Upper lobe of left lung (tissue), 6 donors: Measurements from ENCODE around the gene PLEKHA1. TPM values are rescaled to one million over a fixed set of nuclear protein-coding genes. Genes with fewer than 3 reads are reported as not detected.

ENCODE experiments used
- ATAC-seq, 2 donors: fragments of 200-7000 bp; cut with Tn5 transposase; one replicate each; pipeline ENCODE4 v1.9.1; 2022; ENCODE audit warnings: mild to moderate bottlenecking in 2 of 2, moderate library complexity in 2 of 2; ENCODE audit not compliant: low FRiP score in 2 of 2
- DNase-seq, 2 donors: peaks; one replicate each; pipeline ENCODE4 v3.0.0-alpha.2; 2019 to 2020
- H3K27ac ChIP-seq, 4 donors: fragments of 200-600 bp; sonication (generic); one replicate each; pipeline ENCODE4 v1.5.1; 2016 to 2019
- H3K27me3 ChIP-seq, 4 donors: fragments of 200-600 bp; sonication (generic); one replicate each; pipeline ENCODE4 v1.5.1; 2017 to 2019
- H3K36me3 ChIP-seq, 4 donors: fragments of 200-600 bp; sonication (generic); one replicate each; pipeline ENCODE4 v1.5.1; 2016 to 2019
- H3K4me1 ChIP-seq, 4 donors: fragments of 200-600 bp; sonication (generic); one replicate each; pipeline ENCODE4 v1.5.1; 2018 to 2019
- H3K4me3 ChIP-seq, 4 donors: fragments of 200-600 bp; sonication (generic); one replicate each; pipeline ENCODE4 v1.5.1; 2017 to 2019; ENCODE audit warnings: mild to moderate bottlenecking in 2 of 4, moderate library complexity in 1 of 4
- H3K9me3 ChIP-seq, 4 donors: fragments of 200-600 bp; sonication (generic); one replicate each; pipeline ENCODE4 v1.5.1; 2018 to 2019
- CTCF ChIP-seq, 6 experiments: fragments of 450-650 bp in 4 of 6; fragments of 200-600 bp in 2 of 6; sonication (generic) in 2 of 6; IDR thresholded peaks; one replicate each; pipeline ENCODE4 v1.5.1; 2016 to 2019; ENCODE audit warnings: antibody characterized with exemption in 6 of 6
- EP300 ChIP-seq, 4 donors: sonication (generic); formaldehyde crosslinking; IDR thresholded peaks; one replicate each; pipeline ENCODE4 v1.5.1; 2017; ENCODE audit warnings: antibody characterized with exemption in 4 of 4, control low read depth in 2 of 4
- POLR2A ChIP-seq, 4 donors: fragments of 450-650 bp; IDR thresholded peaks; one replicate each; pipeline ENCODE4 v1.5.1; 2016 to 2017; ENCODE audit warnings: antibody characterized with exemption in 4 of 4, mild to moderate bottlenecking in 2 of 4
- POLR2AphosphoS5 ChIP-seq, 2 donors: sonication (generic); formaldehyde crosslinking; IDR thresholded peaks; one replicate each; pipeline ENCODE4 v1.5.1; 2017; ENCODE audit warnings: antibody characterized with exemption in 2 of 2
- WGBS, 2 donors: methylation state at CpG; one replicate each; pipeline ENCODE4 v1.1.5; 2017 to 2018; 5-methylcytosine and 5-hydroxymethylcytosine counted together
- total RNA-seq, 6 donors: library from RNA; depleted of rRNA in 4 of 6; stranded (reverse); fragments of >200 nt in 4 of 6; gene quantifications; one replicate each; pipeline versions ENCODE4 v1.1.0 to v1.2.1, GENCODE V29; 2016 to 2021
- donor health status: DM: no; HTN: no; CAD: no; lungs with moderate emphysema.
- donor health status: DM: no; HTN: yes; CAD: no; lungs with severe emphysema.

The PLEKHA1 gene
- total RNA-seq, 6 donors from 2014 or later = 29.5 to 78.4 (median 43.7) TPM

DNA sequence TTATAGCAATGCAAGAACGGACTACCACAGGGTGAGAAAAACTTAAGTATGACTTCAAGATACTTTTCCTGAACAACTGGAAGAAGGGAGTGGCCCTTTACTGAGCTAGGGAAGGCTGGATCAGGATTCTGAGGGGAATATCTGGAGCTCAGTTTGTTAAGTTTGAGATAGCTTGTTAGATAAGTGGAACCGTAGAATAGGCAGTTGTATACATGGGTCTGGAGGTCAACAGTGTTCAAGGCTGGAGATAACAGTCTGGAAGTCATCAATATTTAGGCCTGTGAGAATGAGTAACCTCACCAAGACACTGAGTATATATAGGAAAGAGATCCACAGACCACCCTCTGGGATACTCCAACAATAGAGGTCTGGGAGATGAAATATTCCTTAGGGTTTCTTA lies 7.2 kb downstream of the PLEKHA1 start:
- H3K4me1 ChIP-seq = peaks cover 10 to 18% (median 16%) of the 10 kb centered on the region in 4 donors
- WGBS, 2 donors = 81 to 83% methylated on average over 2 of the region's 2 CpGs
- no peak for TF ChIP-seq EP300 (IDR thresholded peaks at IDR 0.05)
- no peak for TF ChIP-seq POLR2A (IDR thresholded peaks at IDR 0.05)
- no peak for TF ChIP-seq CTCF (IDR thresholded peaks at IDR 0.05)
- no peak for TF ChIP-seq POLR2AphosphoS5 (IDR thresholded peaks at IDR 0.05)
- no peak overlapping the region for H3K27ac ChIP-seq
- no peak overlapping the region for H3K4me3 ChIP-seq
- no peaks in the 10 kb centered on the region for H3K27me3 ChIP-seq
- H3K9me3 ChIP-seq = no peaks in the 10 kb centered on the region
- no peak for ATAC-seq
- H3K36me3 ChIP-seq = no peaks in the 10 kb centered on the region
- no peak for DNase-seq

DNA sequence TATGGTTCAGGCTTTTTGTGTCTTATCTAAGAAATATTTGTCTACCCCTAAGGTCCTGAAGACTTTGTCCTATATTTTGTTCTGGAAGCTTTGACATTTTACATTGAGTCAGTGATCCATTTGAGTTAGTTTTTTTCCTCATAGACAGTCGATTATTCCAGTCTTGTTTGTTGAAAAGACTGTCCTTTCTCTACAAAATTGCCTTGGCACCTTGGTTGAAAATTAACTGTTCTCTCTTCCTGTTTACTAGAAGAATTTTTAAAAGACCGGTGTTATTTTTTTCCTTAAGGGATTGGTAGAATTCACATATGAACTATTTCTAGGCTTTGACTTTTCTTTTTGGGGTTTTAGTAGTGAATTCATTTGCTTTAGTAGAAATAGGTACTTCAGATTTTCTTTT lies 12.0 kb downstream of the PLEKHA1 start:
- Histone ChIP-seq H3K4me3 (no peak overlapping the region), H3K27ac (no peak overlapping the region)
- no peak for TF ChIP-seq CTCF (IDR thresholded peaks at IDR 0.05)
- TF ChIP-seq POLR2AphosphoS5 (IDR thresholded peaks at IDR 0.05) = no peak
- TF ChIP-seq EP300 (IDR thresholded peaks at IDR 0.05) = no peak
- no peak for TF ChIP-seq POLR2A (IDR thresholded peaks at IDR 0.05)

DNA sequence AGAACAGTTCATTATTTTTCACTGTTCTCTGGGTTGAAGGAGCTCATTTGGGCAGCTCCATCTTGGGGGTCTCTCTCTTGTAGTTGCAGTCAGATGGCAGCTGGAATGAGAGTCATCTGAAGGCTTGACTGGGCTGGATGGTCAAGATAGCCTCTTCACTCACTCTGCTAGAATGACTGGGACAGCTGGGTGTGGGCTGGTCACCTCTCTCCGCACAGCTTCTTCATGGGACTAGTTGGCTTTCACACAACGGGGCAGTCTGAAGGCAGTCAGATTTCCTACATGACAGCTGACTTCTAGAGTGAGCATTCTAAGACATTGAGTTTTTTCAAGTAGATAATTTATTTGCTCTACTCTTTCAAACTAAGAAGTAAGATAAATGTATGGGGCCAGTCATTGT lies 13.1 kb downstream of the PLEKHA1 start:
- no peak for DNase-seq
- 90 to 100% methylated on average over 2 of the region's 2 CpGs for WGBS, 2 donors

More for the DNA sequence above, 12.0 kb downstream of the PLEKHA1 start:
- H3K27me3 ChIP-seq = no peaks in the 10 kb centered on the region
- ATAC-seq (no peak), DNase-seq (no peak)
- H3K4me1 ChIP-seq = peaks cover 3 to 5% (median 4%) of the 10 kb centered on the region in 4 donors
- 51 to 56% methylated on average over 2 of the region's 2 CpGs for WGBS, 2 donors
- H3K9me3 ChIP-seq = no peaks in the 10 kb centered on the region
- H3K36me3 ChIP-seq = peaks cover 0 to 7% (median 0%) of the 10 kb centered on the region in 4 donors

DNA sequence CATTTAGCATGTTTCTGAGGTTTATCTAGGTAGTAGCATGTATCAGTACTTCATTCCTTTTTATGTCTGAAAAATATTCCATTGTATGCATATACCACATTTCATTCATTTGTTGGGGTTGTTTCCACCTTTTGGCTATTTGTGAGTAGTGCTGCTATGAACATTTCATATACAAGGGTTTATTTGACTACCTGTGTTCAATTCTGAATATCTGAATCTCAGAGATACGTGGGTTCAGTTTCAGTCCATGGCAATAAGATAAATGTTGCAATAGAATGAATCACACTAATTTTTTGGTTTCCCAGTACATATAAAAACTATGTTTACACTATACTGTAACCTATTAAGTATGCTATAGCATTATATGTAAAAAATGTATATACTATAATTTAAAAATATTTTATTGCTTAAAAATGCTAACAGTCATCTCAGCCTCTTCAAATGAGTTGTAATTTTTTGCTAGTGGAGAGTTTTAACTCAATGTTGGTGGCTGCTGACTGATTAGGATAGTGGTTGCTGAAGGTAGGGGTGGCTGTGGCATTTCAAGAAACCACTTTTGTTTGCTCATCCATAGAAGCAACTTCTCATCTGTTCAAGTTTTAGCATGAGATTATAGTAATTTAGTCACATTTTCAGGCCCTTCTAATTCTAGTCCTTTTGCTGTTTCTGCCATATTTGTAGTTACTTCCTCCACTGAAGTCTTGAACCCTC lies 13.9 kb downstream of the PLEKHA1 start:
- 92 to 93% methylated on average over 1 of the region's 1 CpG for WGBS, 2 donors
- no peak for ATAC-seq
- TF ChIP-seq POLR2AphosphoS5 (IDR thresholded peaks at IDR 0.05) (no peak), CTCF (IDR thresholded peaks at IDR 0.05) (no peak), POLR2A (IDR thresholded peaks at IDR 0.05) (no peak), EP300 (IDR thresholded peaks at IDR 0.05) (no peak)
- Histone ChIP-seq H3K36me3 (peaks cover 0 to 11% (median 0%) of the 10 kb centered on the region in 4 donors), H3K4me1 (peaks cover 0 to 11% (median 2%) of the 10 kb centered on the region in 4 donors), H3K9me3 (no peaks in the 10 kb centered on the region), H3K27ac (no peak overlapping the region), H3K27me3 (no peaks in the 10 kb centered on the region), H3K4me3 (no peak overlapping the region)
- DNase-seq = no peak

More for the DNA sequence above, 13.1 kb downstream of the PLEKHA1 start:
- Histone ChIP-seq H3K4me1 (peaks cover 0 to 11% (median 2%) of the 10 kb centered on the region in 4 donors), H3K36me3 (peaks cover 0 to 7% (median 0%) of the 10 kb centered on the region in 4 donors), H3K27ac (no peak overlapping the region), H3K27me3 (no peaks in the 10 kb centered on the region), H3K4me3 (no peak overlapping the region), H3K9me3 (no peaks in the 10 kb centered on the region)
- no peak for ATAC-seq
- TF ChIP-seq EP300 (IDR thresholded peaks at IDR 0.05) = no peak
- no peak for TF ChIP-seq POLR2A (IDR thresholded peaks at IDR 0.05)
- TF ChIP-seq CTCF (IDR thresholded peaks at IDR 0.05) = no peak

DNA sequence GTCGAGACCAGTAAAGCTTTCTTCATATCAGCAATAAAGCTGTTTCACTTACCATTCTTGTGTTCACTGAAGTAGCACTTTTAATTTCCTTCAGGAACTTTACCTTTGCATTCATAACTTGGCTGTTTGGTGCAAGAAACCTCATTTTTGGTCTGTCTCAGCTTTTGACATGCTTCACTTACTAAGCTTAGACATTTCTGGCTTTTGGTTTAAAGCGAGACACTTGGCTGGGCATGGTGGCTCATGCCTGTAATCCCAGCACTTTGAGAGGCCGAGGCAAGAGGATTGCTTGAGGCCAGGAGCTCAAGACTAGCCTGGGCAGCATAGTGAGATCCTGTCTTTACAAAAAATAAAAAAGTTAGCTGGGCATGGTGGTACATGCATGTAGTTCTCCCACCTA lies 15.8 kb downstream of the PLEKHA1 start:
- ATAC-seq (no peak), DNase-seq (no peak)
- H3K9me3 ChIP-seq = no peaks in the 10 kb centered on the region
- peaks cover 0 to 11% (median 2%) of the 10 kb centered on the region in 4 donors for H3K4me1 ChIP-seq
- peaks cover 4 to 24% (median 8%) of the 10 kb centered on the region in 4 donors for H3K36me3 ChIP-seq
- H3K27me3 ChIP-seq = no peaks in the 10 kb centered on the region
- 97 to 100% methylated on average over 3 of the region's 3 CpGs for WGBS, 2 donors
- TF ChIP-seq CTCF (IDR thresholded peaks at IDR 0.05) (no peak), POLR2A (IDR thresholded peaks at IDR 0.05) (no peak), EP300 (IDR thresholded peaks at IDR 0.05) (no peak)
- H3K27ac ChIP-seq = no peak overlapping the region
- H3K4me3 ChIP-seq = no peak overlapping the region
